Peyer's patch (tissue), 4 donors: Measurements from ENCODE around the gene ZBTB20. TPM values are rescaled to one million over a fixed set of nuclear protein-coding genes. Genes with fewer than 3 reads are reported as not detected.
A peak's percentile ranks its signal among the peaks of the same experiment; 100 is the strongest.

Experiments used
- DNase-seq, 3 donors: peaks; one replicate each; pipeline ENCODE4 v3.0.0-alpha.2; 2017 to 2019
- H3K27ac ChIP-seq, 4 donors: fragments of 200-600 bp; sonication (generic); one replicate each; pipeline ENCODE4 v1.5.1; 2016 to 2019
- H3K27me3 ChIP-seq, 2 donors: fragments of 200-600 bp; sonication (generic); one replicate each; pipeline ENCODE4 v1.5.1; 2019
- H3K36me3 ChIP-seq, 3 donors: fragments of 200-600 bp; sonication (generic); one replicate each; pipeline ENCODE4 v1.5.1; 2016 to 2019
- H3K4me1 ChIP-seq, 4 donors: fragments of 200-600 bp; sonication (generic); one replicate each; pipeline ENCODE4 v1.5.1; 2016 to 2019
- H3K4me3 ChIP-seq, 4 donors: fragments of 200-600 bp; sonication (generic); 1 replicate in 3 of 4; 2 replicates in 1 of 4; pipeline ENCODE4 v1.5.1; 2016 to 2019; ENCODE audit warnings: mild to moderate bottlenecking in 1 of 4
- H3K9me3 ChIP-seq, 4 donors: fragments of 200-600 bp; sonication (generic); one replicate each; pipeline ENCODE4 v1.5.1; 2016 to 2019; ENCODE audit warnings: mild to moderate bottlenecking in 1 of 4
- CTCF ChIP-seq, 6 experiments: fragments of 450-650 bp in 4 of 6; fragments of 200-600 bp in 2 of 6; sonication (generic) in 1 of 6; IDR thresholded peaks; one replicate each; pipeline ENCODE4 v1.5.1; 2017 to 2019; ENCODE audit warnings: antibody characterized with exemption in 6 of 6, mild to moderate bottlenecking in 3 of 6, moderate library complexity in 1 of 6
- POLR2A ChIP-seq, 2 donors: fragments of 450-650 bp; IDR thresholded peaks; one replicate each; pipeline ENCODE4 v1.5.1; 2017; ENCODE audit warnings: antibody characterized with exemption in 2 of 2, mild to moderate bottlenecking in 2 of 2, moderate library complexity in 2 of 2
- total RNA-seq, 4 donors: library from RNA; depleted of rRNA; stranded (reverse); fragments of >200 nt; gene quantifications; one replicate each; pipeline ENCODE4 v1.1.0, GENCODE V29; 2016

The ZBTB20 gene
- total RNA-seq, 4 donors from 2014 or later: 19.6 to 135 (median 57.2) TPM

- Histone ChIP-seq H3K36me3 (no peaks in the 10 kb centered on the region), H3K4me1 (no peaks in the 10 kb centered on the region), H3K27me3 (no peaks in the 10 kb centered on the region), H3K4me3 (no peak overlapping the region), H3K27ac (no peak overlapping the region), H3K9me3 (no peaks in the 10 kb centered on the region)
- no peak for TF ChIP-seq CTCF (IDR thresholded peaks at IDR 0.05)
- no peak for DNase-seq
Observed at GRCh38 chr3:115081444-115081843, 65.6 kb downstream of the ZBTB20 start.

- TF ChIP-seq POLR2A (IDR thresholded peaks at IDR 0.05) (no peak), CTCF (IDR thresholded peaks at IDR 0.05) (no peak)
- H3K4me3 ChIP-seq: no peak overlapping the region
- H3K36me3 ChIP-seq: no peaks in the 10 kb centered on the region
- DNase-seq: no peak
- peaks cover 0 to 4% (median 0%) of the 10 kb centered on the region in 4 donors for H3K4me1 ChIP-seq
- H3K27me3 ChIP-seq: no peaks in the 10 kb centered on the region
- peak overlapping the region in 1 of 4 donors; percentile 3 for H3K27ac ChIP-seq
- H3K9me3 ChIP-seq: no peaks in the 10 kb centered on the region
Observed at GRCh38 chr3:115077501-115078250, 69.4 kb downstream of the ZBTB20 start.

GRCh38 chr3:115074502-115074901, 72.6 kb downstream of the ZBTB20 start:
- H3K36me3 ChIP-seq: no peaks in the 10 kb centered on the region
- TF ChIP-seq CTCF (IDR thresholded peaks at IDR 0.05) (no peak), POLR2A (IDR thresholded peaks at IDR 0.05) (no peak)
- H3K9me3 ChIP-seq: no peaks in the 10 kb centered on the region
- H3K27ac ChIP-seq: no peak overlapping the region
- no peak for DNase-seq
- H3K4me1 ChIP-seq: peaks cover 0 to 9% (median 0%) of the 10 kb centered on the region in 4 donors
- no peaks in the 10 kb centered on the region for H3K27me3 ChIP-seq
- H3K4me3 ChIP-seq: no peak overlapping the region

- no peaks in the 10 kb centered on the region for H3K9me3 ChIP-seq
- H3K4me3 ChIP-seq: no peak overlapping the region
- DNase-seq: no peak
- no peak overlapping the region for H3K27ac ChIP-seq
- no peaks in the 10 kb centered on the region for H3K27me3 ChIP-seq
- peaks cover 0 to 9% (median 0%) of the 10 kb centered on the region in 4 donors for H3K4me1 ChIP-seq
- H3K36me3 ChIP-seq: no peaks in the 10 kb centered on the region
- TF ChIP-seq CTCF (IDR thresholded peaks at IDR 0.05) (no peak), POLR2A (IDR thresholded peaks at IDR 0.05) (no peak)
Observed at GRCh38 chr3:115072265-115073021, 74.6 kb downstream of the ZBTB20 start.

GRCh38 chr3:115071601-115072000, 75.5 kb downstream of the ZBTB20 start:
- H3K4me3 ChIP-seq: no peak overlapping the region
- no peaks in the 10 kb centered on the region for H3K27me3 ChIP-seq
- H3K9me3 ChIP-seq: no peaks in the 10 kb centered on the region
- no peak for DNase-seq
- H3K27ac ChIP-seq: no peak overlapping the region
- no peaks in the 10 kb centered on the region for H3K36me3 ChIP-seq
- TF ChIP-seq CTCF (IDR thresholded peaks at IDR 0.05): no peak
- H3K4me1 ChIP-seq: peaks cover 0 to 9% (median 0%) of the 10 kb centered on the region in 4 donors
